Limb (tissue), 2 donors: ENCODE results near the gene ADGRG3.
A peak's percentile ranks its signal among the peaks of the same experiment; 100 is the strongest.

Experiments used
- DNase-seq, 2 donors: peaks; one replicate each; pipeline ENCODE4 v3.0.0-alpha.2; 2016; ENCODE audit errors: extremely low spot score in 2 of 2

Gene ADGRG3

DNA sequence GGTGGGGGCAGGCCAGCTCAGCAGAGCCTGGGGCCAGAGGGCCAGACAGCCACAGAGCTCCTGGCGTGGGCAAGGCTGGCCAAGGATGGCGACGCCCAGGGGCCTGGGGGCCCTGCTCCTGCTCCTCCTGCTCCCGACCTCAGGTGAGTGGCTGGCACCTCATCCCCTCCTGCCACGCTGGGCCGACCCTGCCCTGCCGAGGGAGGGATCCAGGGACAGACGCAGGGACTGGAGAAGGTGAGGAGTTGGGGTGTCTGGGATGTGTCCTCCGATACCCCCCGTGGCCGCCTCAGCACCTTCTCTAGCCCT lies at the start of gene ADGRG3:
Gene ADGRG3 (plus strand): TSS at position 44 of the 309 bp plus-strand sequence. CDS start 42 bp downstream, at position 86.
- DNase-seq: no peak

DNA sequence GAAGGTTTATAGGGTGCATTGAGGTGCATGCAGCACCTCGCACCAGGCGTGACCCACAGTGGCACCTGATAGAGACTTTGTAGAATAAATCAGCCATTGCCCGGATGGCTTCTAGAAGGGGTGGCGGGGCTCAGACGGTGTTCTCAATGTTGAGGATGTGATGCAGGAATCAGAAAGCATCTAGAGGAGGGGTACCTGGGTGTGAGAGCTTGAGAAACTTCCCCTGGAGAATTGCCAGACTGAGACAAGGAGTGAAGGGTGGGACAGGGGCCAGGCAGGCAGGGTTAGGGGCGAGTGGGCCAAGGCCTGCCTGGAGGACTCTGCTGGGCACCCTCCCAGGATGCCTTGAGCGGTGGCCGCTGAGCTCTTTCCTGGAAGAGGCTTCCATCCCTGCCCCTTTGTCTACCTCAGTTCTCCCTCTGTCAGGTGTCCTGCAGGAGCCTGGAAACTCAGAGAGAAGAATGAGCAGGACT lies 48.9 kb upstream of the ADGRG3 start:
- peak in 1 of 2 donors; percentile 33 for DNase-seq

GRCh38 chr16:57619606-57620334 lies 48.3 kb upstream of the ADGRG3 start:
- DNase-seq: peak in 1 of 2 donors; percentile 34

DNA sequence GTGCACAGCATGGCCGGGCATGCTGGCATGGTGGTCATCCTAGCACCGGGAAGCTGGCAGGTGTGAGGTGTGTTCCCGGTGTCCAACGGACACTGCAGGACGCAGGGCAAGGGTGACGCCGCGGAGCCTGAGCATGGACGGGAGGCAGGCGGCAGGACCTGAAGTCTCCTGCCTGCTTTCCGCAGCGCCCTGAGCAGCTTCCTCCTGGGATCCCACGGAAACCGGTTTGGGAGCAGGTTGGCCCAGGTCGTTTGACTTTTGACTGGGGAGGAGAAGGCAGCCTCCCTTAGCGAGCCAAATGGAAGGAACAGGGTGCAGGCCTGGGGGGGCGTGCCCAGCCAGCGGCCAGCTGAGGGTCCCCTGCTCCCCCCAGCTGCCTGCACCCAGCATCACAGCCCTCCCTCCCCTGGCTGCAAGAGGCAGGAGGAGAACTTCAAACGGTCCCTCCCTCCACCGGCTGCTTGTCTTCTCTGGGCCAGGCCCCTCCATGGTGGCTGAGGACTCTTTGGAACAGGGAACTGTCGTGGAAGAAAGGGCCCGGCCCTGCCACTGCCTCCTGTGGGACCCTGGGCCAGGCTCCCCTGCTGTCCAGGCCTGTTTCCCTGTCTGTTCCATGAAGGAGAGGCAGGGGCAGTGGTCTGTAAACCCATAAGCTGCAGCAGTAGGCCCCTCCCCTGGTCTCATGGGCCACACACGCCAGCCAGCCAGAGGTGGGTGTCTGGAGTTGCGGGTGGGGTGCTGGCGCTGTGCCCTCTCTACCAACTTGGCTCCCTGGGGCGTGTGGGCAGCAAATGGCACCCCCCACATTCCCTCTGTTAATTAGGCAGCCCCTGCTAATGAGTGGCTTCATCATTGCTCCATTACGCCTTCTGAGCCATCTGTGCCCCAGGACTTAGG lies 47.5 kb upstream of the ADGRG3 start:
- DNase-seq: peak in 1 of 2 donors; percentile 47

DNA sequence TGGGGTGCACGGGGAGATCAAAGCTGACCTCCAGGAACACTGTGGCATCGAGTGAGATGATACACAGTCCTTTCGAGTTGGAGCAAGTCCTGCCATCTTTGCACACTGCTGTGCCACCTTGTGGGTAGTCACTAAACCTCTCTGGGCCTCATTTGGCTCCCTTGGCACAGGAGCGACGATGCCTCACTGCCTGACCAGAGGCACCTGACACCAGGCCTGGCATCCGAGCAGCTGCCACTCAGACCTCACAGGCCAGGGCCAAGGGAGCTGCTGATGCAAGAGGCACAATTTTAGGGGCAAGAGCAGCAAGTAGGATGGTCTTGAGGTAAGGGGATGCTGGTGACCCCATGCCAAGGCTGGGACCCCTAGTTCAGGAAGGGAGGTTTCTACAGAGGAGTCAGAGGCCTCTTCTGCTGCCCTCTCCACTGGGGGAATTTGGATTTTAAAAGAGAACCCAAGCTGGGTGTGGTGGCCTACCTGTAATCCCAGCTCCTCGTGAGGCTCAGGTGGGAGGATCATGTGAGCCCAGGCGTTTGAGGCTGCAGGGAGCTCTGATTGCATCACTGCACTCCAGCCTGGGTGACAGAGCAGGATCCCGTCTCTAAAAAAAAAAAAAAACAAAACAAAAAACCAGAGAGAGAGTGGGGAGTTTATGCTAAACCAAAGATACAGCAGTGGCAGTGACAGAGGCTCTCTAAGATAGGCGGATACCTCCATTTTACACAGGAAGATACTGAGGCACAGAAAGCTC lies 46.4 kb upstream of the ADGRG3 start:
- DNase-seq: peak in 1 of 2 donors; percentile 23

DNA sequence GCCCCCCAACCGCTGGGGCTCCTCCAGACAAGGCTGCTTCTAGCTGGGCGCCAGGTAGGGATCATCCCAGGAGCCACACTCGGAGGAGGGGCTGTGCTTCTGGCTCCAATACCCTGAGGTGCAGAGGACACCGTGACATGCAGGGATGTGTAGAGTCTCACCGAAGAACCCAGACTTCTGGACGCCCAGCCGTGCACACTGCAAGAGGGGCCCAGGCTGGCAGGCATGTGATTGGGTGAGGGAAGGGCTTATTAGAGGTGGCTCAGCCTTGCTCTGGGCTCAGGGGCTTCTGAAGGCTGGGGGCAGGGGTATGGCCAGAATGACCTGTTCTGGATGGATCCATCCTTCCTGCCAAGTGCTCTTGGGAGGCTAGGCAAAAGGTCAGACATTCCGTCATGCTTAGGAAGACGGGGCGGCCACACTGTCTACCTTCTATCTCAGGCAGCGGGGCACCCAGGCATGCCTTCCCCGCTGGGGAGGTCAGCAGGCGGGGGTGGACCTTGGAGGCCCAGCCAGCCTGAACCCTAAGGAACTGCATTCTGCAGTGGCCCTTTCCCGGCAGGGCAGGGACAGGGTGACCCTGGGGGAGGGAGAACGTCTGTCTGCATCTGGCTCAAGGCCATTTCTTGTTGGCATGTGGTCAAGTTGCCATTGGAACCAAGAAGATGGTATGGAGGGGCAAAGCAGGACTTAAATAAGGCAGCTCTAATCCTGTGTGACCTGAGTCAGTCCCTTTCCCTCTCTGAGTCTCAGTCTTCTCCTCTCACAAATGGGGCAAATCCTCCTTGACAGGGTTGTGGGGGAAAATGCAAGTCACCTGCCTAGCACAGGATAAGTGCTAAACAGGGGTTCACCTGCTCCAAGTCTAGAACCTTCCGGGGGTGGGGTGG lies 45.5 kb upstream of the ADGRG3 start:
- DNase-seq: peak in 1 of 2 donors; percentile 32

DNA sequence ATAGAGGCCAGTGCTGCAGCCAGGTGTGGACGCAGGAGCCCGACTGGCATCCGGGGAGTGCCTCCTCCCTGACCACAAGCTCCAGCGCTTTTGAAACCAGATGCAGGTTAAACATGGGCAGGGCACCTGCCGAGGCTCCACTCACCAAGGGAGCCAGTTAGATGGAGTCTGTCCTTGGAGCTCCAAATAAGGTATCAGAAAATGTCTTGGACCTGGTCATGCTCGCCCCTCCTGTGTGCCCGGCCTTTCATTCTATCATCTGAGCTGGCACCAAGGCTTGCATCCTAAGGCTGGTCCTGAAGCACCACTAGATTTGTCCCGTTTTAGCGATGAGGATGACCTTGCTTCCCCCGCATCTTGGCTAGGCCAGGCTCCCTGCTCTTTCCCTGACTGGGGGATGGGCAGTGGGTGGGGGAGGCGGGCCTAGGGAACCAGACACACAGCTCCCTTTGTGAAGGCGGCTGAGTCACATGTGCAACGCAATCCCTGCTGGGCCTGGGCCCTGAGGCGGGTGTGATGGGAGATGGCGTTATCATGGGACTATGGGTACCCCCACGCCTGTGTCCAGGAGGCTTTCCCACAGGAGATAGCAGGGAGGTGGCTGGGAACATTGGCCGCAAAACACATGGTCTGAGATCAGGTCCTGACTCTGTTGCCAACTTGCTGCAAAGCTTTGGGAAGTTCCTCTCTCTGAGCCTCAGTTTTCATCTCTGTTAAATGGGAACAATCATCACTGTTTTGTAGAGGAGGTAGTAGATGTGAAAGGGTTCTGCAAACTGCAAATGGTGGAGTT lies 44.7 kb upstream of the ADGRG3 start:
- DNase-seq: peak in 1 of 2 donors; percentile 62

DNA sequence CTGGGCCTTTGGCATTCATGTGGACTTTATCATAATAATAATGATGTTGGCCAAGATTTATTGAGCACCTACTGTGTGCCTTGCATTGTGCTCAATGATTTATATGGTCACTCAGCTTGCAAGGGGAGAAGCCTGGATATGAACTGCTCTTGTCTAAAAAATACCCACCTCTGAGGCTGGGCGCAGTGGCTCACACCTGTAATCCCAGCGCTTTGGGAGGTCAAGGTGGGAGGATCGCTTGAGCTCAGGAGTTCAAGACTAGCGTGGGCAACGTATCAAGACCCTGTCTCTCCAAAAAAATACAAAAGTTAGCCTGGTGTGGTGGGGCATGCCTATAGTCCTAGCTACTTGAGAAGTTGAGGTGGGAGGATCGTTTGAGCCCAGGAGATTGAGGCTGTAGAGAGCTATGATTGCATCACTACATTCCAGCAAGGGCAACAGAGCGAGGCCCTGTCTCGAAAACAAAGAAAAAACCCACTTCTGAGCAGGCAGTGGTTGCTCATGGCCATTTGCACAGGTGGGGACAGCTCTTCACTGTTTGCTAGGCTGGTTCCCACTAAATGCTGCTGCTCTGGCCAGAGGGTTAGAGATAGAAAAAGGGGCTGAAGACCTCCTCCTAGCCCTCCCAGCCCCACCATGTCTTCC lies 43.9 kb upstream of the ADGRG3 start:
- DNase-seq: no peak

DNA sequence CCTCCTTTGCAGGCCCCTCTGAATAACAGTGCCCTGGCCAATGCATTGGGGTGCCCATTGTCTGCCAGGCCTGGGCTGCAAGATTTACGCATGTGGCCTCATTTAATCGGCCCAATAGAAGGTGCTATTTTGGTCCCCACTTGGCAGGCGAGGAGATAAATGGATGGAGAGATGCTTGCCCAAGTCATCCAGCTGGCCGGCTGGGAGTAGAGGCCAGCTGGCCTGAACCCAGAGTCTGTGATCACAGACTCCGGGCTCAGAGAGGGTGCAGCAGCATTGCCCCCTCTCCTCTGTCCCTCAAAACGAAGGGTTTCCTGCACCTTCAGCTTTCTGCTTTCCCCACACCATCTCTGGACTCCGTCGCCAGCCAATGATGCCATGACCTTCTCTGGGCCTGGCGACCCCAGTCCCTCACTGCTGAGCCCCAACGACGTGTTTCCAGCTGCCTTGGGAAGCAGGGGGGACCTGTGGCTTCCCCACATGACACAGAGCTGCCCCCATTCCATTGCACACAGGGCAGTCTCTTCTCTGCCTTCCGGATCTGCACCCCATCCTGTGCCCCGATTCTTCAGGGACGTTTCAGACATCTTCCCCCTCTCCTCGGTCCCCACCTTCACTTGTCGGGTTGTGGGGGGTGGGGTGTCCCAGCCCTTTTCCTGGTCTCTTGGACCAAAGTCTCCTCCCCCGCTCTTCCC lies 43.2 kb upstream of the ADGRG3 start:
- peak in 1 of 2 donors; percentile 28 for DNase-seq

DNA sequence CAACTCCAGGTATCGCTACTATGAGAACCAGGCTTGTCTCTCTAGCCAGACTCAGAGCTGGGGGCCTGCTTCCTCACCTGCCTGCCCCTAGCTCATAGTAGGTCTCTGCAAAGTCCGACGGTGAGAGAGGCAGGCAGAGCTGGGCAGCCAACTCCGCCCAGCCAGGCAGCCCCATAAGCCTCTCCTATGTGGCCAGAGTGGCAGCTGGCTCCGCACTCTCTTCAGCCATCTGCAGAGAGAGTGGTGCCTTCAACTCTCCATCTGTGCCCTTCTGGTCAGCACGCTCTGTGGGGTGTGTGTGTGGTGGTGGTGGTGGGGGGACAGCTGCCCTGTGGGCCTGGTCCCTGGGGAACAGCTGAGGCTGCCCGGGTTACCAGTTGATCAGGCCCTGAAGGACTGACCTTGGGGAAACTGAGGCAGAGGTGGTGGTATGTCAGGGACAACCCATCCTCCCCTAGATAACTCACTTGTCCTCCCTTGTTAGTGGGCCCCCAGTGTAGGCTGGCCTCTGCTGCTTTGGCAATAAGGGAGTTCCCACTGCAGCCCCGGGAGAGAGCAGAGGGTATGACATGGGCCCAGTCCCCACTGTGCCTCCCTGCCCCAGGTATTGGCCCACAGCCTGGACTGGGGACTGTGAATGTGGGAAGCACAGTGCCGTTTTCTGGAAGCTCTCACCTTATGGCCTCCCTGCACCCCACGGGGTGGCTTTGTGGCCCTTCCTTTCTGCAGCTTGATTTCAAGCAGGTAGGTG lies 41.5 kb upstream of the ADGRG3 start:
- DNase-seq: no peak

- DNase-seq: no peak
Observed at GRCh38 chr16:57627184-57627871, 40.8 kb upstream of the ADGRG3 start.

DNA sequence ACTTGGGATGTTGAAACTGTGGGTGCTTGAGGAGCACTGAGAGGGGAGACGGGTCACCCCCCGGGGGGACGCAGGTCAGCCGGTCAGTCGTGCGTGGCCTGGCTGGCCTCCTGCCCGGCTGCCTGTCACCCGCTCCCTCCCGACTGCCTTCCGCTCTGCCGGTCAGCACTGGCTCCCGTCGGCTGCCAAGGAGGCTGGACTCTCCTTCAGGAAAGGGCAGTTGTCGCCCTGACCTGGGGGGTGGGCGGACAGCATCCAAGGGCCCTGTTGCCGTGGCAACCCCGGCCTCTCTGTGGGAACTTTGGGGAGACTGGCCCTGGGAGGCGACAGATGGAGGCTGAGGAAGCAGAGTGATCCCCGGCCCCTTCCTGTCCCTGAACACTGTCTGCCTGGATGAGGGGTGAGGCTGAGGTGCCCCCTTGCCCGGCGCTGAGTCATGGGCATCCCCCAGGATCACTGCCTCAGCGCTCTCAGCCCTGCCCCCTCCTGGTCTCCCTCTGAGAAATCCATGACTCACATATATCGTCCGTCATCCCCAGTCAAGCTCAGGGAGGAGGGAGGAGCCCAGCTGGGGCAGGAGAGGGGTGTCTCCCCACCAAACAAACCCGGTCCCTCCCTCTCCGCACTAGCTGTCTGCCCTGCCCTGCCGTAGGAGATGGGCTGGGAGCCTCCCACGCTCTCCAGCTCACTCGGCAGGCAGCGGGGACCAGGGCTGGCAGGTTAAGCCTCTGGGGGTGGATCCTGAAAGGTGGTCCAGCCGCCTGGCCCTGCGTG lies 39.9 kb upstream of the ADGRG3 start, which contains the start of gene ADGRG1:
Gene ADGRG1 (plus strand): TSS at position 623 of the 774 bp plus-strand sequence. CDS start 21,658 bp downstream, outside the sequence.
- peak in 1 of 2 donors; percentile 77 for DNase-seq

GRCh38 chr16:57628783-57629293 lies 39.3 kb upstream of the ADGRG3 start:
- DNase-seq: no peak

GRCh38 chr16:57629516-57630406 lies 38.3 kb upstream of the ADGRG3 start:
- no peak for DNase-seq

GRCh38 chr16:57630407-57630797 lies 37.7 kb upstream of the ADGRG3 start:
- no peak for DNase-seq
